Neural progenitor cell (in vitro differentiated cells): ENCODE data around the gene AP5Z1.

Experiments used
- EZH2 ChIP-seq: fragments of 200-600 bp; sonication (generic); IDR thresholded peaks from 2 replicates; pipeline ENCODE4 v1.6.1; 2017; ENCODE audit warnings: antibody characterized with exemption, mild to moderate bottlenecking, moderate library complexity
- TF ChIP-seq, protein P1 (sequence below): fragments of 200-600 bp; sonication (generic); IDR thresholded peaks from 2 replicates; pipeline ENCODE4 v1.5.1; 2017; ENCODE audit warnings: antibody characterized with exemption, mild to moderate bottlenecking

DNA sequence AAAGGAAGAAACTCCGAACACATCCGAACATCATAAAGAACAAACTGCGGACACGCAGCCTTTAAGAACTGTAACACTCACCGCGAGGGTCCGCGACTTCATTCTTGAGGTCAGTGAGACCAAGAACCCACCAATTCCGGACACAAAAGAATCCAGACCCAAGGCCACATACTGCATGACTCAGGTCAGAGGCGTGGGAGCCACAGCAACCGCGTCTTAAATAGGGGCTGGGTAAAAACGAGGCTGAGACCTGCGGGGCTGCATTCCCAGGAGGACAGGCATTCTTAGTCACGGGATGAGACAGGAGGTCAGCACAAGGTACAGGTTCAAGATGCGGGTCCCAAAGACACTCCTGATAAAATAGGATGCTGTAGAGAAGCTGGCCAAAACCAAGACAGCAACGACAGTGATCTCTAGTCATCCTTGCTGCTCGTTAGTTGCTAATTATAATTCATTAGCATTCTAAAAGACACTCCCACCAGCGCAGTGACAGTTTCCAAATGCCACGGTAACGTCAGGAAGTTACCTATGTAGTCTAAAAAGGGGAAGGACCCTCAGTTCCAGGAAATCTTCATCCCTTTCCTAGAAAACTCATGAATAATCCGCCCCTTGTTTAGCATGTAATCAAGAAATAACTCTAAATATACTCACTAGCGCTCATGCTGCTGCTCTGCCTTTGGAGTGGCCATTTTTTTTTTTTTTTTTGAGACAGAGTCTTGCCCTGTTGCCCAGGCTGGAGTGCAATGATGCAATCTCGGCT, 19.3 kb downstream of the AP5Z1 start:
- TF ChIP-seq, protein P1, sequence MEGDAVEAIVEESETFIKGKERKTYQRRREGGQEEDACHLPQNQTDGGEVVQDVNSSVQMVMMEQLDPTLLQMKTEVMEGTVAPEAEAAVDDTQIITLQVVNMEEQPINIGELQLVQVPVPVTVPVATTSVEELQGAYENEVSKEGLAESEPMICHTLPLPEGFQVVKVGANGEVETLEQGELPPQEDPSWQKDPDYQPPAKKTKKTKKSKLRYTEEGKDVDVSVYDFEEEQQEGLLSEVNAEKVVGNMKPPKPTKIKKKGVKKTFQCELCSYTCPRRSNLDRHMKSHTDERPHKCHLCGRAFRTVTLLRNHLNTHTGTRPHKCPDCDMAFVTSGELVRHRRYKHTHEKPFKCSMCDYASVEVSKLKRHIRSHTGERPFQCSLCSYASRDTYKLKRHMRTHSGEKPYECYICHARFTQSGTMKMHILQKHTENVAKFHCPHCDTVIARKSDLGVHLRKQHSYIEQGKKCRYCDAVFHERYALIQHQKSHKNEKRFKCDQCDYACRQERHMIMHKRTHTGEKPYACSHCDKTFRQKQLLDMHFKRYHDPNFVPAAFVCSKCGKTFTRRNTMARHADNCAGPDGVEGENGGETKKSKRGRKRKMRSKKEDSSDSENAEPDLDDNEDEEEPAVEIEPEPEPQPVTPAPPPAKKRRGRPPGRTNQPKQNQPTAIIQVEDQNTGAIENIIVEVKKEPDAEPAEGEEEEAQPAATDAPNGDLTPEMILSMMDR = no peak
- no peak for TF ChIP-seq EZH2
